GM06990 (cell line): ENCODE data around the gene FASTKD2.

Experiments
- DNase-seq: peaks from one replicate; pipeline ENCODE4 v3.0.0-alpha.2; 2011; ENCODE audit not compliant: insufficient read length; ENCODE audit errors: extremely low read depth
- H3K27me3 ChIP-seq: replicated peaks from 2 replicates; pipeline ENCODE4 v1.6.0; 2011; ENCODE audit warnings: low read length; ENCODE audit not compliant: control insufficient read depth, insufficient read depth
- H3K36me3 ChIP-seq: 2 replicates; pipeline ENCODE4 v1.5.1; 2011; ENCODE audit warnings: low read length; ENCODE audit not compliant: control insufficient read depth, insufficient read depth
- H3K4me3 ChIP-seq: replicated peaks from 2 replicates; pipeline ENCODE4 v1.5.1; 2011; ENCODE audit warnings: low read depth, mild to moderate bottlenecking, control low read depth, low read length
- TF ChIP-seq, protein P1 (sequence below): IDR thresholded peaks from 2 replicates; pipeline ENCODE4 v1.5.1; 2011; ENCODE audit warnings: low read length, control low read depth, mild to moderate bottlenecking, inconsistent platforms; ENCODE audit not compliant: insufficient read depth, poor library complexity, severe bottlenecking

The FASTKD2 gene

DNA sequence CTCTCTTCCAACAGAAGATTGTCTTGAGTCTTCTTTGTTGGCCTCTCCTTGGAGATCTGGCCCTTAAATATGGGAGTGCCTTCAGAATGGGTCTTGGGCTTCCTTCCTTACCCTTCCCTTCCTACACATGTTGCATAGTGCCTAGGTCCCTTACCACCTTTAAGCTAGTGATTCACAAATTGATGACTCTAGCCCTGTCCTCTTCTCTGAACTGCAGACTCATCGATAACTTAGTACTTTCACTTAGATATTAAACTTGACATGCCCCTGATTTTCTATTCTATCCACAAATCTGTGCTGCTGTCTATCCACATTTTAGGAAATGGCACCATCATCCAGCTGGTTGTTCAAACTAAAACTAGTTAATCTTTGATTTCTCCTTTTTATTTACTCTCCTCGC lies 38.1 kb upstream of the FASTKD2 start:
- no peaks in the 10 kb centered on the region for H3K27me3 ChIP-seq
- TF ChIP-seq, protein P1, sequence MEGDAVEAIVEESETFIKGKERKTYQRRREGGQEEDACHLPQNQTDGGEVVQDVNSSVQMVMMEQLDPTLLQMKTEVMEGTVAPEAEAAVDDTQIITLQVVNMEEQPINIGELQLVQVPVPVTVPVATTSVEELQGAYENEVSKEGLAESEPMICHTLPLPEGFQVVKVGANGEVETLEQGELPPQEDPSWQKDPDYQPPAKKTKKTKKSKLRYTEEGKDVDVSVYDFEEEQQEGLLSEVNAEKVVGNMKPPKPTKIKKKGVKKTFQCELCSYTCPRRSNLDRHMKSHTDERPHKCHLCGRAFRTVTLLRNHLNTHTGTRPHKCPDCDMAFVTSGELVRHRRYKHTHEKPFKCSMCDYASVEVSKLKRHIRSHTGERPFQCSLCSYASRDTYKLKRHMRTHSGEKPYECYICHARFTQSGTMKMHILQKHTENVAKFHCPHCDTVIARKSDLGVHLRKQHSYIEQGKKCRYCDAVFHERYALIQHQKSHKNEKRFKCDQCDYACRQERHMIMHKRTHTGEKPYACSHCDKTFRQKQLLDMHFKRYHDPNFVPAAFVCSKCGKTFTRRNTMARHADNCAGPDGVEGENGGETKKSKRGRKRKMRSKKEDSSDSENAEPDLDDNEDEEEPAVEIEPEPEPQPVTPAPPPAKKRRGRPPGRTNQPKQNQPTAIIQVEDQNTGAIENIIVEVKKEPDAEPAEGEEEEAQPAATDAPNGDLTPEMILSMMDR = no peak
- DNase-seq = no peak
- no peaks in the 10 kb centered on the region for H3K36me3 ChIP-seq
- no peak overlapping the region for H3K4me3 ChIP-seq

- no peak for DNase-seq
- TF ChIP-seq, protein P1 = no peak
- H3K36me3 ChIP-seq = no peaks in the 10 kb centered on the region
- no peak overlapping the region for H3K4me3 ChIP-seq
- H3K27me3 ChIP-seq = no peaks in the 10 kb centered on the region
Measured at GRCh38 chr2:206728277-206729199, 36.9 kb upstream of the FASTKD2 start.

GRCh38 chr2:206733341-206733740 lies 32.1 kb upstream of the FASTKD2 start:
- TF ChIP-seq, protein P1 = no peak
- H3K27me3 ChIP-seq = no peaks in the 10 kb centered on the region
- H3K4me3 ChIP-seq = no peak overlapping the region
- DNase-seq = no peak
- no peaks in the 10 kb centered on the region for H3K36me3 ChIP-seq

DNA sequence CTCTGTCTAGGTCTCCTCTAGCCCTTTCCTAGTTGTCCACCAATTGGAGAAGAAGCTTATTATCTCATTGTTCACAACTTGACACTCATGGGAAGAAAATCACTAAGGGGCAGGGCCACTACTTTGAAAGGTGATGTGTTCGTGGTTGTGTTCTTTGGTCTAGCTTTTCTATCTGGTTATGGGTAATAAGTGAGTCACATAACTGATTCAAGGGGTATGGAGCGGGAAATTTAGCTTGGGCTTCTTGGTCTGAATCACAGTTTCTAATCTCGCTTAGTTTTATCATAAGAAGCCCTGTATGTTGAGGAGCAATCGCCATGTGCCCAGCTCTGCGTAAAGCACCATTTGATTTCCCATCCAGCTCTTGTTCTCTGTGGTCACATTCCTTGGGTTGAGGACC lies 28.5 kb upstream of the FASTKD2 start:
- Histone ChIP-seq H3K36me3 (no peaks in the 10 kb centered on the region), H3K27me3 (no peaks in the 10 kb centered on the region), H3K4me3 (no peak overlapping the region)
- no peak for DNase-seq
- TF ChIP-seq, protein P1 = no peak

GRCh38 chr2:206739271-206739670 lies 26.1 kb upstream of the FASTKD2 start:
- TF ChIP-seq, protein P1 = no peak
- no peak overlapping the region for H3K4me3 ChIP-seq
- DNase-seq = no peak
- H3K36me3 ChIP-seq = no peaks in the 10 kb centered on the region
- no peaks in the 10 kb centered on the region for H3K27me3 ChIP-seq
